NT2/D1 (cell line): ENCODE measurements around the gene RALGPS1.

Experiments
- SUZ12 ChIP-seq: IDR thresholded peaks from 2 replicates; pipeline ENCODE4 v1.6.1; 2011; ENCODE audit not compliant: insufficient read length, insufficient read depth; ENCODE audit errors: extremely low read depth
- YY1 ChIP-seq: IDR thresholded peaks from 2 replicates; pipeline ENCODE4 v1.6.1; 2011; ENCODE audit not compliant: insufficient read length, insufficient read depth
- ZNF274 ChIP-seq: IDR thresholded peaks from 2 replicates; pipeline ENCODE4 v1.6.1; 2011; ENCODE audit warnings: mild to moderate bottlenecking, low read depth, low read length

DNA sequence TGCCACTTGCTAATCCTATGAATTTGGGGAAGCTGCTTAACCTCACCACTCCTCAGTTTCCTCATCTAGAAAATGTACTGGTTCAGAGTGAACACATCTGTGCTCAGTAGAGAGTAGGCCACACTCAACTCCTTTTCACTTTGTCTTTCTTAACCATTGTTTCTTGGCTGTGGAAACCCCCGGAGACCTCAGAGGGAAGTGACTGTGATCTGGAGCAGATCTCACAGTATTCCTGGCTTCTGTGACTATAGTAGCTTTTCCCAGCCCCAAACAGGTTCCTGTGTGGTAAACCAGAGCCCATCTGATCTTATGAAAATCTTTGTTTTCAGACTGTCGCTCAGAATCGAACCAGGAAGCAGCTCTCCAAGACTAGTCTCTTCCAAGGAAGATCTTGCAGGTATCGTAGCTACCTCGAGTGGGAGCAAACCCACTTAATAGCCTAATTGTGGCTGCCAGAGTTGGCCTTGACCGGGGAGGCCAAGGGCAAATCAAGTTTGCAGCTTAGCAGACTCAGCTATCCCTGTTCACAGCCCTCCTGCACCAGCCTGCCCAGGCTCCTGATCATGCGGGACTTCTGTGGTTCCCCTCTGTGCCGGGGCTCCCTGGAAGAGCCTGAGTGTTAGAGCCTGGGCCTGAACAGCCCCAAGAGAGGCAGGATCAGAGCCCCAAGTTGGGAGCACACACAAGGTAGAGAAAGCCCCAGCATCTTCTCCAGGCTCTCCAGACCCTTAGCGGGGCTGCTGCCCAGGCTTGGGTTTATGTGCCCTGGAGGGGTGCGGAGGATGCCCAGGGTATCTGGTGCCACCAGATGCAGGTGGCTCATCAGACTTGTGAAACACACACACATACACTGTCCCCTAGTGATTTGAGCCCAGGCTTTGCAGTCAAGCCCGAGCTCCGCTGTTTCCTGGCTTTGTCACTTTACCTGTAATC, 260.1 kb downstream of the RALGPS1 start:
- TF ChIP-seq ZNF274 (no peak), YY1 (no peak), SUZ12 (no peak)
